HCT116 (cell line): ENCODE data around the gene MOB3B. TPM values are rescaled to one million over a fixed set of nuclear protein-coding genes. Genes with fewer than 3 reads are reported as not detected.

Experiments used
- ATAC-seq: fragments of 200-7000 bp; cut with Tn5 transposase; 2 replicates; pipeline ENCODE4 v1.9.1; 2020; ENCODE audit warnings: mild to moderate bottlenecking, moderate library complexity
- BruUV-seq: library from RNA; stranded (reverse); fragments of 400-500 nt; replicated peaks from 2 replicates; lab custom pipeline; 2021; lab: Mats Ljungman, UMichigan
- CTCF ChIA-PET: fragments of 300-600 bp; sonication (Branson Sonifier 250); formaldehyde crosslinking; loops from one replicate; lab custom pipeline; 2021; ENCODE audit warnings: antibody characterized with exemption; lab: Charles Lee
- POLR2A ChIA-PET: fragments of 300-600, 350-600 bp; sonication (Branson Sonifier 250); formaldehyde crosslinking; loops from one replicate; lab custom pipeline; 2021; ENCODE audit warnings: antibody characterized with exemption; lab: Charles Lee
- RAD21 ChIA-PET, 2 experiments: fragments of 300-600 bp; sonication (Branson Sonifier 250); formaldehyde crosslinking; loops; one replicate each; lab custom pipeline; 2023; ENCODE audit warnings: low total read pairs in 2 of 2; ENCODE audit not compliant: uncharacterized antibody in 2 of 2, unreplicated experiment in 2 of 2, low non-redundant PET in 1 of 2; lab: Charles Lee
- DNase-seq: peaks from one replicate; pipeline ENCODE4 v3.0.0-alpha.2; 2010; ENCODE audit warnings: low read depth, low spot score
- H2AFZ ChIP-seq: fragments of 200-600 bp; shearing (Covaris generic), sonication (generic); 2 replicates; pipeline ENCODE4 v1.6.1; 2017; ENCODE audit warnings: low read depth, mixed run types, mixed read lengths, antibody characterized with exemption, low read length; ENCODE audit not compliant: poor library complexity, severe bottlenecking
- H3K27ac ChIP-seq: 2 replicates; pipeline ENCODE4 v1.5.1; 2012; ENCODE audit warnings: low read depth, low read length
- H3K27me3 ChIP-seq: fragments of 200-600 bp; sonication (generic); 2 replicates; pipeline ENCODE4 v1.6.1; 2016; ENCODE audit warnings: mixed run types, low read length, mixed read lengths; ENCODE audit not compliant: insufficient read depth
- H3K36me3 ChIP-seq, 2 experiments: fragments of 200-500 bp in 1 of 2; fragments of 200-600 bp in 1 of 2; sonication (Bioruptor generic) in 1 of 2; sonication (generic) in 1 of 2; 2 replicates each; pipeline versions ENCODE4 v1.5.1 to v1.6.1; 2014 to 2016; ENCODE audit warnings: low read length in 2 of 2, inconsistent platforms in 1 of 2, mixed read lengths in 1 of 2, mixed run types in 1 of 2; ENCODE audit not compliant: insufficient read depth in 2 of 2, control insufficient read depth in 1 of 2
- H3K4me1 ChIP-seq, 2 experiments: fragments of 200-600 bp in 1 of 2; sonication (generic) in 1 of 2; 2 replicates each; pipeline versions ENCODE4 v1.5.1 to v1.6.1; 2012 to 2017; ENCODE audit warnings: low read length in 2 of 2, inconsistent platforms in 1 of 2, mild to moderate bottlenecking in 1 of 2, mixed read lengths in 1 of 2, mixed run types in 1 of 2, moderate library complexity in 1 of 2; ENCODE audit not compliant: insufficient read depth in 2 of 2, control insufficient read depth in 1 of 2
- H3K4me2 ChIP-seq: fragments of 200-600 bp; sonication (generic); 2 replicates; pipeline ENCODE4 v1.6.1; 2017; ENCODE audit warnings: mixed run types, low read length, mixed read lengths
- H3K4me3 ChIP-seq, 2 experiments: fragments of 200-600 bp in 1 of 2; sonication (generic) in 1 of 2; replicated peaks in 1 of 2; 2 replicates each; pipeline ENCODE4 v1.5.1; 2011 to 2016; ENCODE audit warnings: low read length in 2 of 2, control low read depth in 1 of 2, low read depth in 1 of 2, mild to moderate bottlenecking in 1 of 2, mixed read lengths in 1 of 2, mixed run types in 1 of 2
- H3K79me2 ChIP-seq: fragments of 200-600 bp; sonication (generic); 2 replicates; pipeline ENCODE4 v1.6.1; 2017; ENCODE audit warnings: mild to moderate bottlenecking, mixed run types, low read length, moderate library complexity, mixed read lengths; ENCODE audit not compliant: insufficient read depth
- H3K9ac ChIP-seq: fragments of 200-600 bp; sonication (generic); 2 replicates; pipeline ENCODE4 v1.6.1; 2016; ENCODE audit warnings: low read length, mixed read lengths
- H3K9me2 ChIP-seq: fragments of 200-600 bp; sonication (generic), shearing (Covaris generic); 2 replicates; pipeline ENCODE4 v1.6.1; 2017; ENCODE audit warnings: mixed run types, mild to moderate bottlenecking, moderate library complexity; ENCODE audit not compliant: insufficient read depth
- H3K9me3 ChIP-seq, 2 experiments: fragments of 200-500 bp in 1 of 2; fragments of 200-600 bp in 1 of 2; sonication (Bioruptor generic) in 1 of 2; sonication (generic) in 1 of 2; 2 replicates each; pipeline ENCODE4 v1.6.1; 2014 to 2017; ENCODE audit warnings: low read length in 2 of 2, mixed read lengths in 2 of 2, inconsistent platforms in 1 of 2, low read depth in 1 of 2, mild to moderate bottlenecking in 1 of 2, mixed run types in 1 of 2, moderate library complexity in 1 of 2; ENCODE audit not compliant: control insufficient read depth in 1 of 2, insufficient read depth in 1 of 2
- H4K20me1 ChIP-seq: fragments of 200-600 bp; sonication (generic), shearing (Covaris generic); 2 replicates; pipeline ENCODE4 v1.6.1; 2017; ENCODE audit warnings: mixed run types, mild to moderate bottlenecking, moderate library complexity; ENCODE audit not compliant: insufficient read depth
- CBX3 ChIP-seq: IDR thresholded peaks from 2 replicates; pipeline ENCODE4 v1.6.1; 2012; ENCODE audit warnings: low read depth
- ELF1 ChIP-seq: IDR thresholded peaks from 2 replicates; pipeline ENCODE4 v1.6.1; 2012; ENCODE audit warnings: low read depth, borderline replicate concordance
- FOSL1 ChIP-seq: IDR thresholded peaks from 2 replicates; pipeline ENCODE4 v1.6.1; 2012; ENCODE audit warnings: low read depth
- POLR2A ChIP-seq: IDR thresholded peaks from 2 replicates; pipeline ENCODE4 v1.7.0; 2011; ENCODE audit warnings: borderline replicate concordance; ENCODE audit not compliant: insufficient read depth, insufficient read length; ENCODE audit errors: extremely low read depth
- REST ChIP-seq: IDR thresholded peaks from 2 replicates; pipeline ENCODE4 v1.6.1; 2012; ENCODE audit warnings: low read depth
- ZBTB33 ChIP-seq: IDR thresholded peaks from 2 replicates; pipeline ENCODE4 v1.6.1; 2011; ENCODE audit warnings: mild to moderate bottlenecking, low read length, moderate library complexity; ENCODE audit not compliant: insufficient replicate concordance; ENCODE audit errors: extremely low read depth
- intact Hi-C: fragments of 100-400 bp; cut with micrococcal nuclease; formaldehyde crosslinking; loops from 2 replicates; pipeline ENCODE4 v1.10.0; 2022
- total RNA-seq: library from RNA; stranded (reverse); gene quantifications from one replicate; pipeline ENCODE4 v1.2.1, GENCODE V29; 2021; ENCODE audit not compliant: unreplicated experiment

MOB3B gene
- total RNA-seq, 1 experiment from 2014 or later: 1.2 TPM

- Histone ChIP-seq H3K36me3 (no peaks in the 10 kb centered on the region), H3K27ac (no peak overlapping the region), H3K9me3 (no peaks in the 10 kb centered on the region), H3K9ac (no peak overlapping the region), H3K4me2 (no peak overlapping the region), H2AFZ (no peak overlapping the region), H3K4me1 (no peaks in the 10 kb centered on the region), H3K79me2 (no peaks in the 10 kb centered on the region), H3K4me3 (no peak overlapping the region), H3K9me2 (no peaks in the 10 kb centered on the region)
- POLR2A ChIA-PET: no interaction called here
- DNase-seq: no peak
- intact Hi-C loops: no loop called here
- CTCF ChIA-PET: no interaction called here
- no TSS peak for BruUV-seq
- no peak for ATAC-seq
- TF ChIP-seq ZBTB33 (no peak), FOSL1 (no peak)
- TF ChIP-seq, all 23 proteins: peak for 0
- H4K20me1 ChIP-seq: no peaks in the 10 kb centered on the region
- H3K27me3 ChIP-seq: no peaks in the 10 kb centered on the region
- RAD21 ChIA-PET: no interaction called here
Measured at GRCh38 chr9:27433631-27434325, 95.8 kb downstream of the MOB3B start.

- no peaks in the 10 kb centered on the region for H3K9me2 ChIP-seq
- H3K36me3 ChIP-seq: no peaks in the 10 kb centered on the region
- ChIA-PET CTCF (no interaction called here), POLR2A (no interaction called here), RAD21 (no interaction called here)
- no peaks in the 10 kb centered on the region for H3K79me2 ChIP-seq
- no peak overlapping the region for H2AFZ ChIP-seq
- H4K20me1 ChIP-seq: no peaks in the 10 kb centered on the region
- H3K4me3 ChIP-seq: no peak overlapping the region
- H3K4me2 ChIP-seq: no peak overlapping the region
- TF ChIP-seq CBX3: no peak
- TF ChIP-seq REST: no peak
- TF ChIP-seq ELF1: no peak
- no peak for TF ChIP-seq POLR2A
- no peaks in the 10 kb centered on the region for H3K27me3 ChIP-seq
- peaks cover 2 to 6% of the 10 kb centered on the region in 2 experiments; a peak in 2 of 4 replicates for H3K4me1 ChIP-seq
- DNase-seq (no peak), ATAC-seq (no peak)
- H3K9me3 ChIP-seq: no peaks in the 10 kb centered on the region
- no peak overlapping the region for H3K9ac ChIP-seq
- no peak overlapping the region for H3K27ac ChIP-seq
- BruUV-seq: no TSS peak
- intact Hi-C loops: no loop called here
Measured at GRCh38 chr9:27432308-27432707, 97.3 kb downstream of the MOB3B start.
